ENCODE data around the gene KCNK10. TPM values are rescaled to one million over a fixed set of nuclear protein-coding genes. Genes with fewer than 3 reads are reported as not detected.

The KCNK10 gene
- polyA plus RNA-seq, 1 of the 3 experiments (the other 2 are of a cell fraction): not detected

DNA sequence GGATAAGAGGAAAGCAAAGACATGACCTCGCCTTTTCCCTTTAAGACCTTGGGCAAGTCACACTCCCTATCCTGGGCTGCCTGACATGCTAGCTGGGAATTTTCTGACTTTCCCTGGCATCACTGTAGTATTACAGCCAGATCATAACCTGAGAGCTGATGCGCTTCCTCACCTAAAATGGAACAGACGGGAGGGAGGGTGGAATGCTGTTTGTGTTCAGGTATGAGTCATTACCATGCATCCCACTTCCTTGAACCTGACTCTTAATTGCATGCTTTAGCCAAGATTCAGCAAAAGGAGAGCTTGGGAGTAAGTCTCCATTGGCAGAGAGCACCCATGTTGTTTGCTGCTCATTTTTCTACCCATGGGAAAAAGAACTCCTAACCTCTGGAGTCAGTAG is 156.5 kb downstream of the KCNK10 start:
- 34% methylated on average over 3 of the region's 3 CpGs for whole genome bisulfite sequencing (ENCODE audit: low lambda C conversion rate)
- Histone ChIP-seq H3K9me3 (no peaks in the 10 kb centered on the region), H3K9ac (no peak overlapping the region), H3K79me2 (ENCODE audit: insufficient read depth) (no peaks in the 10 kb centered on the region), H3K4me3 (ENCODE audit: low read depth in 2 of 2, low read length in 1 of 2) (no peak overlapping the region), H3K27me3 (ENCODE audit: insufficient read depth) (no peaks in the 10 kb centered on the region), H3K4me1 (ENCODE audit: control insufficient read depth in 1 of 2, insufficient read depth in 2 of 2, low read depth in 1 of 2, low read length in 1 of 2) (no peaks in the 10 kb centered on the region), H2AFZ (ENCODE audit: low read depth) (no peak overlapping the region), H4K20me1 (ENCODE audit: insufficient read depth) (no peaks in the 10 kb centered on the region), H3K36me3 (replicated peaks in 1 of 2; ENCODE audit: control insufficient read depth in 1 of 2, insufficient read depth in 2 of 2, low read length in 1 of 2) (no peaks in the 10 kb centered on the region), H3F3A (replicated peaks; ENCODE audit: insufficient read depth) (no peaks in the 10 kb centered on the region), H3K4me2 (no peak overlapping the region), H3K27ac (ENCODE audit: low read depth in 2 of 2, low read length in 1 of 2) (no peak overlapping the region), H3K9me2 (no peaks in the 10 kb centered on the region)
- ChIA-PET CTCF (interaction anchor here (1.0 to 1.4 kb wide), 2 partner anchors 22 to 222 kb away, joined by 4 to 6 read pairs; no protein-coding TSS in a partner anchor), POLR2A (no interaction called here)
- DNase-seq: no peak
- TF ChIP-seq TAF1 (IDR thresholded peaks at IDR 0.05; ENCODE audit: borderline replicate concordance, low read depth, low read length): no peak
- TF ChIP-seq NFIC (IDR thresholded peaks at IDR 0.05; ENCODE audit: borderline replicate concordance): no peak
- TF ChIP-seq, protein P1, sequence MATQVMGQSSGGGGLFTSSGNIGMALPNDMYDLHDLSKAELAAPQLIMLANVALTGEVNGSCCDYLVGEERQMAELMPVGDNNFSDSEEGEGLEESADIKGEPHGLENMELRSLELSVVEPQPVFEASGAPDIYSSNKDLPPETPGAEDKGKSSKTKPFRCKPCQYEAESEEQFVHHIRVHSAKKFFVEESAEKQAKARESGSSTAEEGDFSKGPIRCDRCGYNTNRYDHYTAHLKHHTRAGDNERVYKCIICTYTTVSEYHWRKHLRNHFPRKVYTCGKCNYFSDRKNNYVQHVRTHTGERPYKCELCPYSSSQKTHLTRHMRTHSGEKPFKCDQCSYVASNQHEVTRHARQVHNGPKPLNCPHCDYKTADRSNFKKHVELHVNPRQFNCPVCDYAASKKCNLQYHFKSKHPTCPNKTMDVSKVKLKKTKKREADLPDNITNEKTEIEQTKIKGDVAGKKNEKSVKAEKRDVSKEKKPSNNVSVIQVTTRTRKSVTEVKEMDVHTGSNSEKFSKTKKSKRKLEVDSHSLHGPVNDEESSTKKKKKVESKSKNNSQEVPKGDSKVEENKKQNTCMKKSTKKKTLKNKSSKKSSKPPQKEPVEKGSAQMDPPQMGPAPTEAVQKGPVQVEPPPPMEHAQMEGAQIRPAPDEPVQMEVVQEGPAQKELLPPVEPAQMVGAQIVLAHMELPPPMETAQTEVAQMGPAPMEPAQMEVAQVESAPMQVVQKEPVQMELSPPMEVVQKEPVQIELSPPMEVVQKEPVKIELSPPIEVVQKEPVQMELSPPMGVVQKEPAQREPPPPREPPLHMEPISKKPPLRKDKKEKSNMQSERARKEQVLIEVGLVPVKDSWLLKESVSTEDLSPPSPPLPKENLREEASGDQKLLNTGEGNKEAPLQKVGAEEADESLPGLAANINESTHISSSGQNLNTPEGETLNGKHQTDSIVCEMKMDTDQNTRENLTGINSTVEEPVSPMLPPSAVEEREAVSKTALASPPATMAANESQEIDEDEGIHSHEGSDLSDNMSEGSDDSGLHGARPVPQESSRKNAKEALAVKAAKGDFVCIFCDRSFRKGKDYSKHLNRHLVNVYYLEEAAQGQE (IDR thresholded peaks at IDR 0.05; ENCODE audit: low read depth, low read length): no peak
- no peak for TF ChIP-seq EZH2phosphoT487 (IDR thresholded peaks at IDR 0.05; ENCODE audit: borderline replicate concordance, low read depth)
- TF ChIP-seq POLR2AphosphoS5 (IDR thresholded peaks at IDR 0.05; ENCODE audit: low read depth, low read length): no peak
- TF ChIP-seq JUND (IDR thresholded peaks at IDR 0.05): no peak
- TF ChIP-seq, protein P2, sequence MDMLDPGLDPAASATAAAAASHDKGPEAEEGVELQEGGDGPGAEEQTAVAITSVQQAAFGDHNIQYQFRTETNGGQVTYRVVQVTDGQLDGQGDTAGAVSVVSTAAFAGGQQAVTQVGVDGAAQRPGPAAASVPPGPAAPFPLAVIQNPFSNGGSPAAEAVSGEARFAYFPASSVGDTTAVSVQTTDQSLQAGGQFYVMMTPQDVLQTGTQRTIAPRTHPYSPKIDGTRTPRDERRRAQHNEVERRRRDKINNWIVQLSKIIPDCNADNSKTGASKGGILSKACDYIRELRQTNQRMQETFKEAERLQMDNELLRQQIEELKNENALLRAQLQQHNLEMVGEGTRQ (IDR thresholded peaks at IDR 0.05; ENCODE audit: borderline replicate concordance, low read depth, low read length): no peak
- no peak for TF ChIP-seq YY1 (IDR thresholded peaks at IDR 0.05; ENCODE audit: low read depth)
- no peak for TF ChIP-seq MEF2A (IDR thresholded peaks at IDR 0.05; ENCODE audit: borderline replicate concordance, low read depth)
- TF ChIP-seq, protein P3, sequence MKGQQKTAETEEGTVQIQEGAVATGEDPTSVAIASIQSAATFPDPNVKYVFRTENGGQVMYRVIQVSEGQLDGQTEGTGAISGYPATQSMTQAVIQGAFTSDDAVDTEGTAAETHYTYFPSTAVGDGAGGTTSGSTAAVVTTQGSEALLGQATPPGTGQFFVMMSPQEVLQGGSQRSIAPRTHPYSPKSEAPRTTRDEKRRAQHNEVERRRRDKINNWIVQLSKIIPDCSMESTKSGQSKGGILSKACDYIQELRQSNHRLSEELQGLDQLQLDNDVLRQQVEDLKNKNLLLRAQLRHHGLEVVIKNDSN (IDR thresholded peaks at IDR 0.05; ENCODE audit: borderline replicate concordance, low read depth): no peak

DNA sequence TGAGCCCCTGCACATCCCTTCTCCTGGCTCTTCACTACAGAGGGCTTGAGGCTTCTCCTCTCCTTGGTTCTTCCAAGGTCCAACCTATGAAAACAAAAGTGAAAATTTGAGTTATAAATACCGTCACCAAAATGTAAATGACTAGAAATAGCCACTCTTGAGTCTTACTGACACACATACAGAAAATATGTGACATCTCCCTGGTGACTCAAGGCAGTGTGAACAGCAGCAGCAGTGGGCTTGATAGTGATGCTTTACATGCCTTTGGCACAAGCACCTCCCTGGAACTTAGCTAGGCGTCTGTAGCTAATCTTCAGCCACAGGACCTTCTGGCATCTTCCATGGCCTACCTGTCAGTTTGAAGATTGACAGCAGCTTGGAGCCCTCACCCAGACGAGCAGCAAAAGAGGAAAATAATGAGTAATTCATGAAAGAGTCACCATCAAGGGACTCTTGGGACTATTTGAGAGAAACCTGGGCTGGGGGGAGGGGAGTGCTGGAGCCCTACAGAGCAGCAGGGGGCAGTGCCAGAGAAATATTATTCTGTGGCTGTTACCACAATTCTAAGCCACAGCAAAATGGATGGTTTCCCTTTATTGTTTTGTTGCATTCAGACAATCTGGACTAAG is 158.0 kb downstream of the KCNK10 start:
- no peaks in the 10 kb centered on the region for H4K20me1 ChIP-seq (ENCODE audit: insufficient read depth)
- no peak overlapping the region for H3K9ac ChIP-seq
- no peak for DNase-seq
- no peaks in the 10 kb centered on the region for H3F3A ChIP-seq (replicated peaks; ENCODE audit: insufficient read depth)
- H3K27ac ChIP-seq (ENCODE audit: low read depth in 2 of 2, low read length in 1 of 2): no peak overlapping the region
- no peak overlapping the region for H3K4me3 ChIP-seq (ENCODE audit: low read depth in 2 of 2, low read length in 1 of 2)
- ChIA-PET POLR2A (no interaction called here), CTCF (interaction anchor here (3.1 kb wide), 1 partner anchor 220 kb away, joined by 13 read pairs; no protein-coding TSS in a partner anchor)
- no peaks in the 10 kb centered on the region for H3K79me2 ChIP-seq (ENCODE audit: insufficient read depth)
- no peak overlapping the region for H3K4me2 ChIP-seq
- no peaks in the 10 kb centered on the region for H3K4me1 ChIP-seq (ENCODE audit: control insufficient read depth in 1 of 2, insufficient read depth in 2 of 2, low read depth in 1 of 2, low read length in 1 of 2)
- H3K9me3 ChIP-seq: no peaks in the 10 kb centered on the region
- H3K27me3 ChIP-seq (ENCODE audit: insufficient read depth): no peaks in the 10 kb centered on the region; the same call in 1 of the 2 replicates
- no peaks in the 10 kb centered on the region for H3K36me3 ChIP-seq (replicated peaks in 1 of 2; ENCODE audit: control insufficient read depth in 1 of 2, insufficient read depth in 2 of 2, low read length in 1 of 2)
- no peak overlapping the region for H2AFZ ChIP-seq (ENCODE audit: low read depth)
- no peaks in the 10 kb centered on the region for H3K9me2 ChIP-seq
- 17% methylated on average over 3 of the region's 3 CpGs for WGBS (ENCODE audit: low lambda C conversion rate)
- no peak for TF ChIP-seq RXRA (IDR thresholded peaks at IDR 0.05; ENCODE audit: borderline replicate concordance, low read depth)
- TF ChIP-seq, protein P1 (IDR thresholded peaks at IDR 0.05; ENCODE audit: low read depth, low read length): no peak
- TF ChIP-seq EP300 (IDR thresholded peaks at IDR 0.05; ENCODE audit: borderline replicate concordance in 1 of 2, low read depth in 1 of 2, low read length in 1 of 2): no peak
- TF ChIP-seq SMC3 (IDR thresholded peaks at IDR 0.05; ENCODE audit: low read depth, low read length): no peak
- TF ChIP-seq, protein P4, sequence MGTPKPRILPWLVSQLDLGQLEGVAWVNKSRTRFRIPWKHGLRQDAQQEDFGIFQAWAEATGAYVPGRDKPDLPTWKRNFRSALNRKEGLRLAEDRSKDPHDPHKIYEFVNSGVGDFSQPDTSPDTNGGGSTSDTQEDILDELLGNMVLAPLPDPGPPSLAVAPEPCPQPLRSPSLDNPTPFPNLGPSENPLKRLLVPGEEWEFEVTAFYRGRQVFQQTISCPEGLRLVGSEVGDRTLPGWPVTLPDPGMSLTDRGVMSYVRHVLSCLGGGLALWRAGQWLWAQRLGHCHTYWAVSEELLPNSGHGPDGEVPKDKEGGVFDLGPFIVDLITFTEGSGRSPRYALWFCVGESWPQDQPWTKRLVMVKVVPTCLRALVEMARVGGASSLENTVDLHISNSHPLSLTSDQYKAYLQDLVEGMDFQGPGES (IDR thresholded peaks at IDR 0.05; ENCODE audit: low read depth, low read length): no peak
- TF ChIP-seq SIN3A (IDR thresholded peaks at IDR 0.05; ENCODE audit: borderline replicate concordance, low read depth, low read length): no peak
- no peak for TF ChIP-seq YY1 (IDR thresholded peaks at IDR 0.05; ENCODE audit: low read depth)
- TF ChIP-seq POLR2AphosphoS5 (IDR thresholded peaks at IDR 0.05; ENCODE audit: low read depth, low read length): no peak
- no peak for TF ChIP-seq NRF1 (IDR thresholded peaks at IDR 0.05; ENCODE audit: low read depth, low read length)

All from SK-N-SH (cell line).